Activated CD4-positive, alpha-beta memory T cell treated with anti-CD3 and anti-CD28 coated beads, Interleukin-2, amount 10 ng/mL, durations not matched to agents 7 days and 5 days (primary cell): ENCODE data around the gene WHAMM. TPM values are rescaled to one million over a fixed set of nuclear protein-coding genes. Genes with fewer than 3 reads are reported as not detected.
A peak's percentile ranks its signal among the peaks of the same experiment; 100 is the strongest.

Experiments
- CTCF ChIA-PET: fragments of 350-600 bp; sonication (Branson Sonifier 250); formaldehyde crosslinking; loops from one replicate; lab custom pipeline; 2021; ENCODE audit warnings: antibody characterized with exemption, inconsistent platforms; lab: Charles Lee
- POLR2A ChIA-PET: fragments of 350-600 bp; sonication (Branson Sonifier 250); formaldehyde crosslinking; loops from one replicate; lab custom pipeline; 2021; ENCODE audit warnings: antibody characterized with exemption; lab: Charles Lee
- DNase-seq: peaks from one replicate; pipeline ENCODE4 v3.0.0-alpha.2; 2020
- H3K27ac Mint-ChIP-seq: one replicate; pipeline ENCODE4 v1.8.0; 2021; ENCODE audit warnings: mild to moderate bottlenecking, mixed read lengths
- H3K27me3 Mint-ChIP-seq: one replicate; pipeline ENCODE4 v1.8.0; 2021; ENCODE audit warnings: mixed read lengths
- H3K36me3 Mint-ChIP-seq: one replicate; pipeline ENCODE4 v1.8.0; 2021; ENCODE audit warnings: low read depth, mixed read lengths
- H3K4me1 Mint-ChIP-seq: one replicate; pipeline ENCODE4 v1.8.0; 2021; ENCODE audit warnings: mixed read lengths
- H3K4me3 Mint-ChIP-seq: one replicate; pipeline ENCODE4 v1.8.0; 2021; ENCODE audit warnings: mild to moderate bottlenecking, mixed read lengths
- H3K9me3 Mint-ChIP-seq: one replicate; pipeline ENCODE4 v1.8.0; 2021; ENCODE audit warnings: mixed read lengths
- total RNA-seq, 2 experiments: library from RNA; stranded (reverse); gene quantifications; one replicate each; pipeline ENCODE4 v1.2.3, GENCODE V29; 2021

Gene WHAMM
- total RNA-seq, 2 experiments from 2014 or later, result 11.1 to 13.7 TPM

- H3K4me3 Mint-ChIP-seq, result no peak overlapping the region
- peaks cover 9% of the 10 kb centered on the region for H3K36me3 Mint-ChIP-seq
- no peak for DNase-seq
- peaks cover 8% of the 10 kb centered on the region for H3K27me3 Mint-ChIP-seq
- ChIA-PET POLR2A (interaction anchor here (1.2 kb wide), 2 partner anchors 137 to 152 kb away, joined by 4 read pairs; partner anchors contain the start of gene RAMAC), CTCF (interaction anchor here (1.3 to 6.2 kb wide), 5 partner anchors 16 to 155 kb away, joined by 3 to 61 read pairs (median 15); partner anchors contain the start of gene RAMAC)
- no peaks in the 10 kb centered on the region for H3K9me3 Mint-ChIP-seq
- peaks cover 6% of the 10 kb centered on the region for H3K4me1 Mint-ChIP-seq
- H3K27ac Mint-ChIP-seq, result no peak overlapping the region
Observed at GRCh38 chr15:82848241-82848993, 39.0 kb downstream of the WHAMM start.

GRCh38 chr15:82849556-82850512 lies 40.4 kb downstream of the WHAMM start:
- Mint-ChIP-seq H3K4me1 (peaks cover 6% of the 10 kb centered on the region), H3K9me3 (no peaks in the 10 kb centered on the region), H3K27ac (no peak overlapping the region), H3K36me3 (peaks cover 4% of the 10 kb centered on the region), H3K4me3 (no peak overlapping the region), H3K27me3 (peaks cover 5% of the 10 kb centered on the region)
- ChIA-PET CTCF (interaction anchor here (0.8 to 6.2 kb wide), 18 partner anchors 11 to 310 kb away, joined by 3 to 61 read pairs (median 4); partner anchors contain the start of genes RAMAC and RPS17), POLR2A (interaction anchor here (0.6 to 1.2 kb wide), 5 partner anchors 17 to 151 kb away, joined by 3 to 4 read pairs (median 3); partner anchors contain the start of gene RAMAC)
- peak; percentile 58 for DNase-seq

GRCh38 chr15:82850731-82851130 lies 41.3 kb downstream of the WHAMM start:
- ChIA-PET CTCF (interaction anchor here (0.8 to 6.2 kb wide), 6 partner anchors 10 to 160 kb away, joined by 3 to 61 read pairs (median 5); no protein-coding TSS in a partner anchor), POLR2A (interaction anchor here (0.7 kb wide), 2 partner anchors 140 to 151 kb away, joined by 3 read pairs; no protein-coding TSS in a partner anchor)
- H3K4me1 Mint-ChIP-seq, result peaks cover 6% of the 10 kb centered on the region
- peaks cover 1% of the 10 kb centered on the region for H3K27me3 Mint-ChIP-seq
- H3K4me3 Mint-ChIP-seq, result no peak overlapping the region
- H3K27ac Mint-ChIP-seq, result no peak overlapping the region
- H3K36me3 Mint-ChIP-seq, result peaks cover 4% of the 10 kb centered on the region
- no peak for DNase-seq
- H3K9me3 Mint-ChIP-seq, result no peaks in the 10 kb centered on the region

- H3K4me3 Mint-ChIP-seq, result no peak overlapping the region
- H3K27ac Mint-ChIP-seq, result no peak overlapping the region
- ChIA-PET POLR2A (interaction anchor here (0.7 to 1.2 kb wide), 2 partner anchors 139 to 149 kb away, joined by 3 read pairs; no protein-coding TSS in a partner anchor), CTCF (interaction anchor here (0.8 to 6.2 kb wide), 5 partner anchors 131 to 159 kb away, joined by 3 to 61 read pairs (median 3); partner anchors contain the start of gene RAMAC)
- H3K9me3 Mint-ChIP-seq, result no peaks in the 10 kb centered on the region
- H3K4me1 Mint-ChIP-seq, result peaks cover 7% of the 10 kb centered on the region
- peak; percentile 6 for DNase-seq
- peaks cover 4% of the 10 kb centered on the region for H3K36me3 Mint-ChIP-seq
- peaks cover 1% of the 10 kb centered on the region for H3K27me3 Mint-ChIP-seq
Observed at GRCh38 chr15:82851306-82851850, 42.0 kb downstream of the WHAMM start.

GRCh38 chr15:82851981-82852511 lies 42.6 kb downstream of the WHAMM start:
- Mint-ChIP-seq H3K36me3 (peaks cover 4% of the 10 kb centered on the region), H3K27ac (no peak overlapping the region), H3K4me1 (peaks cover 7% of the 10 kb centered on the region), H3K4me3 (no peak overlapping the region), H3K9me3 (no peaks in the 10 kb centered on the region), H3K27me3 (peaks cover 1% of the 10 kb centered on the region)
- CTCF ChIA-PET, result interaction anchor here (1.2 to 6.2 kb wide), 3 partner anchors 134 to 151 kb away, joined by 3 to 61 read pairs (median 18); partner anchors contain the start of gene RAMAC
- POLR2A ChIA-PET, result interaction anchor here (1.2 kb wide), 1 partner anchor 148 kb away, joined by 3 read pairs; no protein-coding TSS in a partner anchor
- peak; percentile 5 for DNase-seq

GRCh38 chr15:82852941-82853561 lies 43.6 kb downstream of the WHAMM start:
- POLR2A ChIA-PET, result no interaction called here
- H3K4me3 Mint-ChIP-seq, result no peak overlapping the region
- CTCF ChIA-PET, result no interaction called here
- peak; percentile 4 for DNase-seq
- peaks cover 4% of the 10 kb centered on the region for H3K36me3 Mint-ChIP-seq
- no peak overlapping the region for H3K27ac Mint-ChIP-seq
- no peaks in the 10 kb centered on the region for H3K9me3 Mint-ChIP-seq
- H3K27me3 Mint-ChIP-seq, result no peaks in the 10 kb centered on the region
- peaks cover 7% of the 10 kb centered on the region for H3K4me1 Mint-ChIP-seq

- H3K4me3 Mint-ChIP-seq, result no peak overlapping the region
- no peaks in the 10 kb centered on the region for H3K9me3 Mint-ChIP-seq
- CTCF ChIA-PET, result no interaction called here
- H3K36me3 Mint-ChIP-seq, result peaks cover under 1% of the 10 kb centered on the region
- peak; percentile 9 for DNase-seq
- no peaks in the 10 kb centered on the region for H3K27me3 Mint-ChIP-seq
- POLR2A ChIA-PET, result no interaction called here
- H3K4me1 Mint-ChIP-seq, result peaks cover 6% of the 10 kb centered on the region
- H3K27ac Mint-ChIP-seq, result no peak overlapping the region
Observed at GRCh38 chr15:82854554-82854953, 45.1 kb downstream of the WHAMM start.

- no peaks in the 10 kb centered on the region for H3K36me3 Mint-ChIP-seq
- DNase-seq, result peak; percentile 8
- H3K4me1 Mint-ChIP-seq, result peaks cover 1% of the 10 kb centered on the region
- H3K27ac Mint-ChIP-seq, result no peak overlapping the region
- POLR2A ChIA-PET, result no interaction called here
- no peak overlapping the region for H3K4me3 Mint-ChIP-seq
- CTCF ChIA-PET, result no interaction called here
- no peaks in the 10 kb centered on the region for H3K9me3 Mint-ChIP-seq
- H3K27me3 Mint-ChIP-seq, result no peaks in the 10 kb centered on the region
Observed at GRCh38 chr15:82855286-82856100, 46.1 kb downstream of the WHAMM start.

GRCh38 chr15:82856397-82857170 lies 47.2 kb downstream of the WHAMM start:
- Mint-ChIP-seq H3K27me3 (no peaks in the 10 kb centered on the region), H3K27ac (no peak overlapping the region), H3K4me1 (peaks cover 1% of the 10 kb centered on the region), H3K36me3 (no peaks in the 10 kb centered on the region), H3K9me3 (no peaks in the 10 kb centered on the region), H3K4me3 (no peak overlapping the region)
- DNase-seq, result peak; percentile 11
- CTCF ChIA-PET, result no interaction called here
- POLR2A ChIA-PET, result interaction anchor here (0.9 to 1.0 kb wide), 2 partner anchors 24 to 93 kb away, joined by 3 read pairs; no protein-coding TSS in a partner anchor

GRCh38 chr15:82858932-82859331 lies 49.5 kb downstream of the WHAMM start:
- no peaks in the 10 kb centered on the region for H3K9me3 Mint-ChIP-seq
- H3K4me3 Mint-ChIP-seq, result no peak overlapping the region
- H3K27me3 Mint-ChIP-seq, result no peaks in the 10 kb centered on the region
- ChIA-PET POLR2A (no interaction called here), CTCF (no interaction called here)
- peaks cover 1% of the 10 kb centered on the region for H3K4me1 Mint-ChIP-seq
- H3K27ac Mint-ChIP-seq, result no peak overlapping the region
- no peaks in the 10 kb centered on the region for H3K36me3 Mint-ChIP-seq
- DNase-seq, result peak; percentile 2
